Adrenal gland (tissue), 5 donors: Measurements from ENCODE around the gene BACH2.

Source experiments
- POLR2A ChIP-seq, 2 donors: fragments of 450-650 bp; IDR thresholded peaks; one replicate each; pipeline ENCODE4 v1.6.1; 2017; ENCODE audit warnings: antibody characterized with exemption in 2 of 2, mild to moderate bottlenecking in 2 of 2, moderate library complexity in 1 of 2
- TF ChIP-seq, protein P1 (sequence below), 6 experiments: fragments of 450-650 bp in 4 of 6; fragments of 200-600 bp in 2 of 6; sonication (generic) in 1 of 6; IDR thresholded peaks; 1 replicate in 5 of 6; 2 replicates in 1 of 6; pipeline versions ENCODE4 v1.5.1 to v1.8.0; 2016 to 2021; ENCODE audit warnings: antibody characterized with exemption in 6 of 6, mild to moderate bottlenecking in 2 of 6, moderate library complexity in 1 of 6
- donor health status: DM: no; HTN: no; CAD: no.

- TF ChIP-seq, protein P1, sequence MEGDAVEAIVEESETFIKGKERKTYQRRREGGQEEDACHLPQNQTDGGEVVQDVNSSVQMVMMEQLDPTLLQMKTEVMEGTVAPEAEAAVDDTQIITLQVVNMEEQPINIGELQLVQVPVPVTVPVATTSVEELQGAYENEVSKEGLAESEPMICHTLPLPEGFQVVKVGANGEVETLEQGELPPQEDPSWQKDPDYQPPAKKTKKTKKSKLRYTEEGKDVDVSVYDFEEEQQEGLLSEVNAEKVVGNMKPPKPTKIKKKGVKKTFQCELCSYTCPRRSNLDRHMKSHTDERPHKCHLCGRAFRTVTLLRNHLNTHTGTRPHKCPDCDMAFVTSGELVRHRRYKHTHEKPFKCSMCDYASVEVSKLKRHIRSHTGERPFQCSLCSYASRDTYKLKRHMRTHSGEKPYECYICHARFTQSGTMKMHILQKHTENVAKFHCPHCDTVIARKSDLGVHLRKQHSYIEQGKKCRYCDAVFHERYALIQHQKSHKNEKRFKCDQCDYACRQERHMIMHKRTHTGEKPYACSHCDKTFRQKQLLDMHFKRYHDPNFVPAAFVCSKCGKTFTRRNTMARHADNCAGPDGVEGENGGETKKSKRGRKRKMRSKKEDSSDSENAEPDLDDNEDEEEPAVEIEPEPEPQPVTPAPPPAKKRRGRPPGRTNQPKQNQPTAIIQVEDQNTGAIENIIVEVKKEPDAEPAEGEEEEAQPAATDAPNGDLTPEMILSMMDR (IDR thresholded peaks at IDR 0.05), result no peak
- no peak for TF ChIP-seq POLR2A (IDR thresholded peaks at IDR 0.05)
These were observed 27.3 kb downstream of the BACH2 start for GRCh38 chr6:90269334-90269733.
